ENCODE data around the gene LTBP4.
A peak's percentile ranks its signal among the peaks of the same experiment; 100 is the strongest.

LTBP4 gene

DNA sequence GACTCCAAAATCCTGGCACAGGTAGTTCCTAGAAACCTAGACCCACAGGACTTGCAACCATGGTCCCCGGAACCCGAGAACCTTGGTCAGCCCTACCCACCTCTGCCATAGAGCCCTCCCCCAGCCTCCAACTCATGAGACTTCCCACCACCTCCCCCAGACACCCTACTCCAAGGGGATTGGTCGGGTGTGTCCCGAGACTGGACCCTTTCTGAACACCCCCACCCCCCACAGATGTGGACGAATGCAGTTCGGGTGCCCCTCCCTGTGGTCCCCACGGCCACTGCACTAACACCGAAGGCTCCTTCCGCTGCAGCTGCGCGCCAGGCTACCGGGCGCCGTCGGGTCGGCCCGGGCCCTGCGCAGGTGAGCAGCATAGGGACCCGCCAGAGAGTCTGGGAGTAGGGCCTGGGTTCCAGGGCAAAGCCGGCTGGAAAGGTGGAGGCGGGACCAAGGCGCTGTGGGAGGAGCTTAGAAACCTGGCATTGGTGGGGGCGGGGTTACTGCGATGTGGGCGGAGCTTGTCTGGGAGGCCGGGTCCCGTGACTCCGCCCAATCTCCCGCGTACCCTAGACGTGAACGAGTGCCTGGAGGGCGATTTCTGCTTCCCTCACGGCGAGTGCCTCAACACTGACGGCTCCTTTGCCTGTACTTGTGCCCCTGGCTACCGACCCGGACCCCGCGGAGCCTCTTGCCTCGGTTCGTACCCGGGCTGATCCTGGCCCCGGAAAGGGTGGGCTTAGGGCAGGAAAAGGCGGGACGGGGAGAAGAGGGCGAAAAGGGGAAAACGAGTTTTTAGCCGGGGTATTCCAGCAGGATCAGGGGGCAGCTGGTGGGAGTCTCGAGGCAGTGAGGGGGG, 11.9 kb downstream of the LTBP4 start (continued):
- TF ChIP-seq, protein P1, sequence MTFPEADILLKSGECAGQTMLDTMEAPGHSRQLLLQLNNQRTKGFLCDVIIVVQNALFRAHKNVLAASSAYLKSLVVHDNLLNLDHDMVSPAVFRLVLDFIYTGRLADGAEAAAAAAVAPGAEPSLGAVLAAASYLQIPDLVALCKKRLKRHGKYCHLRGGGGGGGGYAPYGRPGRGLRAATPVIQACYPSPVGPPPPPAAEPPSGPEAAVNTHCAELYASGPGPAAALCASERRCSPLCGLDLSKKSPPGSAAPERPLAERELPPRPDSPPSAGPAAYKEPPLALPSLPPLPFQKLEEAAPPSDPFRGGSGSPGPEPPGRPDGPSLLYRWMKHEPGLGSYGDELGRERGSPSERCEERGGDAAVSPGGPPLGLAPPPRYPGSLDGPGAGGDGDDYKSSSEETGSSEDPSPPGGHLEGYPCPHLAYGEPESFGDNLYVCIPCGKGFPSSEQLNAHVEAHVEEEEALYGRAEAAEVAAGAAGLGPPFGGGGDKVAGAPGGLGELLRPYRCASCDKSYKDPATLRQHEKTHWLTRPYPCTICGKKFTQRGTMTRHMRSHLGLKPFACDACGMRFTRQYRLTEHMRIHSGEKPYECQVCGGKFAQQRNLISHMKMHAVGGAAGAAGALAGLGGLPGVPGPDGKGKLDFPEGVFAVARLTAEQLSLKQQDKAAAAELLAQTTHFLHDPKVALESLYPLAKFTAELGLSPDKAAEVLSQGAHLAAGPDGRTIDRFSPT (tag by site-specific recombination; IDR thresholded peaks at IDR 0.05), result no peak
- TF ChIP-seq ZFHX2 (tag by site-specific recombination; conservative IDR thresholded peaks at IDR 0.05), result peak; percentile 44; the same call in 1 of the 2 replicates

DNA sequence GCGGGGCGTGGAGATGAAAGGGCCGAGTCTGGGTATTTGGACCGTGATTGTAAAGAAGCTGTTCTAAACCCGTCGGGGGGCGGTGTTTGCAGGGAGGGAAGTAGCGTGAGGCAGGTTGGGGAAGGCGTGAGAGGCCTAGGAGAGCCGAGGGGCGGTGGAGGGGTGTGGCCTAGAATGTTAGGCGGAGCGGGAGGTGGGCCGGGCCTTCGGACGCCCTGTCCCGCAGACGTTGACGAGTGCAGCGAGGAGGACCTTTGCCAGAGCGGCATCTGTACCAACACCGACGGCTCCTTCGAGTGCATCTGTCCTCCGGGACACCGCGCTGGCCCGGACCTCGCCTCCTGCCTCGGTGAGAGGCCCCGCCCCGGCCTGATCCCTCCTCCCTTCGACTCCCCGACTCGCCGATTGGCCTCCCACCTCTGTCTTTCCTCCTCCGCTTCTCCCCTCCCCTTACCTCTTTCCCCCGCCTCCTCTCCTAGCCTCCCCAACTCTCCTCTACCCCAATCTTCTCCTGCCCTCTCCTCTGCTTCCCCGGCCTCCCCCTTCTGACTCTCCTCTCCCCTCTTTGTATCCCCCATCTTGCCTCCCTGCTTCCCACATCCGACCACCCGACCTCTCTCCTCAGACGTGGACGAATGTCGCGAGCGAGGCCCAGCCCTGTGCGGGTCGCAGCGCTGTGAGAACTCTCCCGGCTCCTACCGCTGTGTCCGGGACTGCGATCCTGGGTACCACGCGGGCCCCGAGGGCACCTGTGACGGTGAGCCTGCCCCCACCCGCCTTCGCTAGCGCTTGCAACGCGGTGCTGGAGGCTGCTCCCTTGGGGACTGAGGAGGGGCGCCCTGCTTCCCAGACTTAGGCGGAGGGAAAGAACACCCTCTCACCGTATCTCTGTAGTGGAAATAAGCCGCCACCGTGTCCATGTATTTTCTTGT, 12.8 kb downstream of the LTBP4 start:
- ChIA-PET POLR2A (interaction anchor here (1.0 to 1.1 kb wide), 2 partner anchors 9 to 10 kb away, joined by 4 to 5 read pairs; no protein-coding TSS in a partner anchor), CTCF (interaction anchor here (0.6 to 3.1 kb wide), 6 partner anchors 11 to 93 kb away, joined by 3 to 42 read pairs (median 5); partner anchors contain the start of gene LTBP4)
- peaks cover 21% of the 10 kb centered on the region for H3K4me1 ChIP-seq (ENCODE audit: control insufficient read depth, insufficient read depth, low read length)
- no peaks in the 10 kb centered on the region for H3K9me3 ChIP-seq (ENCODE audit: control insufficient read depth, insufficient read depth, low read depth, low read length)
- peaks cover 4 to 5% of the 10 kb centered on the region in 2 experiments; a peak in 2 of 3 replicates for H3K36me3 ChIP-seq (ENCODE audit: control insufficient read depth in 2 of 2, insufficient read depth in 1 of 2, low read length in 2 of 2)
- no peak overlapping the region for H3K4me3 ChIP-seq (ENCODE audit: low read depth, low read length)
- peak overlapping the region; percentile 27 for H3K27ac ChIP-seq (ENCODE audit: extremely low read depth, low read depth, low read length)
- TF ChIP-seq, protein P2, sequence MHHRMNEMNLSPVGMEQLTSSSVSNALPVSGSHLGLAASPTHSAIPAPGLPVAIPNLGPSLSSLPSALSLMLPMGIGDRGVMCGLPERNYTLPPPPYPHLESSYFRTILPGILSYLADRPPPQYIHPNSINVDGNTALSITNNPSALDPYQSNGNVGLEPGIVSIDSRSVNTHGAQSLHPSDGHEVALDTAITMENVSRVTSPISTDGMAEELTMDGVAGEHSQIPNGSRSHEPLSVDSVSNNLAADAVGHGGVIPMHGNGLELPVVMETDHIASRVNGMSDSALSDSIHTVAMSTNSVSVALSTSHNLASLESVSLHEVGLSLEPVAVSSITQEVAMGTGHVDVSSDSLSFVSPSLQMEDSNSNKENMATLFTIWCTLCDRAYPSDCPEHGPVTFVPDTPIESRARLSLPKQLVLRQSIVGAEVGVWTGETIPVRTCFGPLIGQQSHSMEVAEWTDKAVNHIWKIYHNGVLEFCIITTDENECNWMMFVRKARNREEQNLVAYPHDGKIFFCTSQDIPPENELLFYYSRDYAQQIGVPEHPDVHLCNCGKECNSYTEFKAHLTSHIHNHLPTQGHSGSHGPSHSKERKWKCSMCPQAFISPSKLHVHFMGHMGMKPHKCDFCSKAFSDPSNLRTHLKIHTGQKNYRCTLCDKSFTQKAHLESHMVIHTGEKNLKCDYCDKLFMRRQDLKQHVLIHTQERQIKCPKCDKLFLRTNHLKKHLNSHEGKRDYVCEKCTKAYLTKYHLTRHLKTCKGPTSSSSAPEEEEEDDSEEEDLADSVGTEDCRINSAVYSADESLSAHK (tag by site-specific recombination; IDR thresholded peaks at IDR 0.05), result 0 out of 2 replicates have a peak, but pooled peaks have one; percentile 34
- TF ChIP-seq KLF1 (tag by site-specific recombination; IDR thresholded peaks at IDR 0.05) (peak; percentile 97), WT1 (tag by site-specific recombination; IDR thresholded peaks at IDR 0.05) (peak; percentile 61), ZNF223 (tag by site-specific recombination; IDR thresholded peaks at IDR 0.05) (no peak), KLF8 (tag by site-specific recombination; IDR thresholded peaks at IDR 0.05) (peak; percentile 33; the same call in 1 of the 2 replicates), ZFHX2 (tag by site-specific recombination; conservative IDR thresholded peaks at IDR 0.05) (peak; percentile 43; the same call in 1 of the 2 replicates), ZNF76 (tag by site-specific recombination; IDR thresholded peaks at IDR 0.05; ENCODE audit: borderline replicate concordance, low read depth) (no peak), ZNF311 (tag by site-specific recombination; IDR thresholded peaks at IDR 0.05; ENCODE audit: borderline replicate concordance) (peak; percentile 88; the same call in 1 of the 2 replicates), ZNF416 (tag by site-specific recombination; IDR thresholded peaks at IDR 0.05) (no peak), TCF7L2 (IDR thresholded peaks at IDR 0.05; ENCODE audit: borderline replicate concordance, low read depth, low read length) (no peak), REPIN1 (tag by site-specific recombination; IDR thresholded peaks at IDR 0.05; ENCODE audit: low read depth) (0 out of 2 replicates have a peak, but pooled peaks have one; percentile 38), EGR2 (tag by site-specific recombination; IDR thresholded peaks at IDR 0.05; ENCODE audit: low read depth) (peak; percentile 47; the same call in 1 of the 2 replicates), ZNF10 (tag by site-specific recombination; IDR thresholded peaks at IDR 0.05) (0 out of 2 replicates have a peak, but pooled peaks have one; percentile 43), KLF9 (tag by site-specific recombination; IDR thresholded peaks at IDR 0.05; ENCODE audit: low read depth) (peak; percentile 44; the same call in 1 of the 2 replicates), ZNF791 (tag by site-specific recombination; IDR thresholded peaks at IDR 0.05) (peak; percentile 47; the same call in 1 of the 2 replicates)
- TF ChIP-seq, protein P3, sequence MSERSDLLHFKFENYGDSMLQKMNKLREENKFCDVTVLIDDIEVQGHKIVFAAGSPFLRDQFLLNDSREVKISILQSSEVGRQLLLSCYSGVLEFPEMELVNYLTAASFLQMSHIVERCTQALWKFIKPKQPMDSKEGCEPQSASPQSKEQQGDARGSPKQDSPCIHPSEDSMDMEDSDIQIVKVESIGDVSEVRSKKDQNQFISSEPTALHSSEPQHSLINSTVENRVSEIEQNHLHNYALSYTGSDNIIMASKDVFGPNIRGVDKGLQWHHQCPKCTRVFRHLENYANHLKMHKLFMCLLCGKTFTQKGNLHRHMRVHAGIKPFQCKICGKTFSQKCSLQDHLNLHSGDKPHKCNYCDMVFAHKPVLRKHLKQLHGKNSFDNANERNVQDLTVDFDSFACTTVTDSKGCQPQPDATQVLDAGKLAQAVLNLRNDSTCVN (tag by site-specific recombination; optimal IDR thresholded peaks at IDR 0.05), result peak; percentile 11
- TF ChIP-seq, protein P4, sequence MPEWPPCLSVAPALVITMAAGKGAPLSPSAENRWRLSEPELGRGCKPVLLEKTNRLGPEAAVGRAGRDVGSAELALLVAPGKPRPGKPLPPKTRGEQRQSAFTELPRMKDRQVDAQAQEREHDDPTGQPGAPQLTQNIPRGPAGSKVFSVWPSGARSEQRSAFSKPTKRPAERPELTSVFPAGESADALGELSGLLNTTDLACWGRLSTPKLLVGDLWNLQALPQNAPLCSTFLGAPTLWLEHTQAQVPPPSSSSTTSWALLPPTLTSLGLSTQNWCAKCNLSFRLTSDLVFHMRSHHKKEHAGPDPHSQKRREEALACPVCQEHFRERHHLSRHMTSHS (tag by site-specific recombination; IDR thresholded peaks at IDR 0.05), result no peak
- TF ChIP-seq, protein P5, sequence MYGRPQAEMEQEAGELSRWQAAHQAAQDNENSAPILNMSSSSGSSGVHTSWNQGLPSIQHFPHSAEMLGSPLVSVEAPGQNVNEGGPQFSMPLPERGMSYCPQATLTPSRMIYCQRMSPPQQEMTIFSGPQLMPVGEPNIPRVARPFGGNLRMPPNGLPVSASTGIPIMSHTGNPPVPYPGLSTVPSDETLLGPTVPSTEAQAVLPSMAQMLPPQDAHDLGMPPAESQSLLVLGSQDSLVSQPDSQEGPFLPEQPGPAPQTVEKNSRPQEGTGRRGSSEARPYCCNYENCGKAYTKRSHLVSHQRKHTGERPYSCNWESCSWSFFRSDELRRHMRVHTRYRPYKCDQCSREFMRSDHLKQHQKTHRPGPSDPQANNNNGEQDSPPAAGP (tag by site-specific recombination; IDR thresholded peaks at IDR 0.05), result peak; percentile 26
- TF ChIP-seq, protein P6, sequence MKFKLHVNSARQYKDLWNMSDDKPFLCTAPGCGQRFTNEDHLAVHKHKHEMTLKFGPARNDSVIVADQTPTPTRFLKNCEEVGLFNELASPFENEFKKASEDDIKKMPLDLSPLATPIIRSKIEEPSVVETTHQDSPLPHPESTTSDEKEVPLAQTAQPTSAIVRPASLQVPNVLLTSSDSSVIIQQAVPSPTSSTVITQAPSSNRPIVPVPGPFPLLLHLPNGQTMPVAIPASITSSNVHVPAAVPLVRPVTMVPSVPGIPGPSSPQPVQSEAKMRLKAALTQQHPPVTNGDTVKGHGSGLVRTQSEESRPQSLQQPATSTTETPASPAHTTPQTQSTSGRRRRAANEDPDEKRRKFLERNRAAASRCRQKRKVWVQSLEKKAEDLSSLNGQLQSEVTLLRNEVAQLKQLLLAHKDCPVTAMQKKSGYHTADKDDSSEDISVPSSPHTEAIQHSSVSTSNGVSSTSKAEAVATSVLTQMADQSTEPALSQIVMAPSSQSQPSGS (tag by site-specific recombination; IDR thresholded peaks at IDR 0.05; ENCODE audit: low read depth), result no peak
